GM12872 (cell line): ENCODE measurements around the gene SEMA4A.
A peak's percentile ranks its signal among the peaks of the same experiment; 100 is the strongest.

Experiments
- TF ChIP-seq, protein P1 (sequence below): IDR thresholded peaks from 3 replicates; pipeline ENCODE4 v1.5.1; 2011; ENCODE audit warnings: low read depth, mild to moderate bottlenecking, low read length, moderate library complexity; ENCODE audit not compliant: insufficient read depth

SEMA4A gene

GRCh38 chr1:156117414-156118176, 35.8 kb upstream of the SEMA4A start:
- TF ChIP-seq, protein P1, sequence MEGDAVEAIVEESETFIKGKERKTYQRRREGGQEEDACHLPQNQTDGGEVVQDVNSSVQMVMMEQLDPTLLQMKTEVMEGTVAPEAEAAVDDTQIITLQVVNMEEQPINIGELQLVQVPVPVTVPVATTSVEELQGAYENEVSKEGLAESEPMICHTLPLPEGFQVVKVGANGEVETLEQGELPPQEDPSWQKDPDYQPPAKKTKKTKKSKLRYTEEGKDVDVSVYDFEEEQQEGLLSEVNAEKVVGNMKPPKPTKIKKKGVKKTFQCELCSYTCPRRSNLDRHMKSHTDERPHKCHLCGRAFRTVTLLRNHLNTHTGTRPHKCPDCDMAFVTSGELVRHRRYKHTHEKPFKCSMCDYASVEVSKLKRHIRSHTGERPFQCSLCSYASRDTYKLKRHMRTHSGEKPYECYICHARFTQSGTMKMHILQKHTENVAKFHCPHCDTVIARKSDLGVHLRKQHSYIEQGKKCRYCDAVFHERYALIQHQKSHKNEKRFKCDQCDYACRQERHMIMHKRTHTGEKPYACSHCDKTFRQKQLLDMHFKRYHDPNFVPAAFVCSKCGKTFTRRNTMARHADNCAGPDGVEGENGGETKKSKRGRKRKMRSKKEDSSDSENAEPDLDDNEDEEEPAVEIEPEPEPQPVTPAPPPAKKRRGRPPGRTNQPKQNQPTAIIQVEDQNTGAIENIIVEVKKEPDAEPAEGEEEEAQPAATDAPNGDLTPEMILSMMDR = no peak

GRCh38 chr1:156118177-156118868, 35.1 kb upstream of the SEMA4A start:
- TF ChIP-seq, protein P1 = no peak

DNA sequence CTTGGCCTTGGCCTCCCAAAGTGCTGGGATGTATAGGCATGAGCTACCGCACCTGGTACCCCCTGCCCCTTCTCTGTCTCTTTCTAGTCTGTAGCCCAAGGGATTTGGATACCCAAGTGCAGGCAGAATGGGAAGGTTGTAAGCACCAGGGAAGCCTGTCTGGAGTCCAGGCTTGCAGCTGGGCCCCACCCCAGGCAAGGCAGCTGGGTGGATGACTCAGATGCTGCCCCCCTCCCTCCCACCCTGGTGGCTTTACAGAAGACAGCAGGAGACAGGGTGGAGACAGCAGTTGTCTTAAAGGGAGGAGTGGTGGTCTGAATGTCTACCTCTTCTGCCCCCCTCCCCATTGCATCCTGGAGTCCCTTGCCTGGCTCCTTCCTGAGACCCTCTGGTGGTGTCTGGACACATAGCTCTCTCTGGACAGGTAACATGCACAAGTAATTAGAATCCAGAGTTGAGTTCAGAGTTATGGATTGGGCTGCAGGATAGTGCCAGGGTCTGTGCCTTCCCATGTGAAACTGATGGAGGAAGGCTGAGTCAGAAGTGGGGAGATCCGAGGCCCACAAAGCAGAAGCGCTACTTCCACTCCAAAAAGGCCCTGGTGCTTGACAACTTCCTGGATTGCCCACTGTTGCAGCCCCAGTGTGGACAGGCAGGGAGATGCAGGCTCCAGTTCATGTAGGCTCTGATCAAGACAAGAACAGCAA, 33.7 kb upstream of the SEMA4A start:
- TF ChIP-seq, protein P1 = peak; percentile 24; the same call in 1 of the 3 replicates

- TF ChIP-seq, protein P1 = no peak
Observed at GRCh38 chr1:156120318-156120717, 33.1 kb upstream of the SEMA4A start.

GRCh38 chr1:156121457-156121856, 31.9 kb upstream of the SEMA4A start:
- TF ChIP-seq, protein P1 = no peak

- TF ChIP-seq, protein P1 = no peak
Observed at GRCh38 chr1:156122086-156122485, 31.3 kb upstream of the SEMA4A start.

DNA sequence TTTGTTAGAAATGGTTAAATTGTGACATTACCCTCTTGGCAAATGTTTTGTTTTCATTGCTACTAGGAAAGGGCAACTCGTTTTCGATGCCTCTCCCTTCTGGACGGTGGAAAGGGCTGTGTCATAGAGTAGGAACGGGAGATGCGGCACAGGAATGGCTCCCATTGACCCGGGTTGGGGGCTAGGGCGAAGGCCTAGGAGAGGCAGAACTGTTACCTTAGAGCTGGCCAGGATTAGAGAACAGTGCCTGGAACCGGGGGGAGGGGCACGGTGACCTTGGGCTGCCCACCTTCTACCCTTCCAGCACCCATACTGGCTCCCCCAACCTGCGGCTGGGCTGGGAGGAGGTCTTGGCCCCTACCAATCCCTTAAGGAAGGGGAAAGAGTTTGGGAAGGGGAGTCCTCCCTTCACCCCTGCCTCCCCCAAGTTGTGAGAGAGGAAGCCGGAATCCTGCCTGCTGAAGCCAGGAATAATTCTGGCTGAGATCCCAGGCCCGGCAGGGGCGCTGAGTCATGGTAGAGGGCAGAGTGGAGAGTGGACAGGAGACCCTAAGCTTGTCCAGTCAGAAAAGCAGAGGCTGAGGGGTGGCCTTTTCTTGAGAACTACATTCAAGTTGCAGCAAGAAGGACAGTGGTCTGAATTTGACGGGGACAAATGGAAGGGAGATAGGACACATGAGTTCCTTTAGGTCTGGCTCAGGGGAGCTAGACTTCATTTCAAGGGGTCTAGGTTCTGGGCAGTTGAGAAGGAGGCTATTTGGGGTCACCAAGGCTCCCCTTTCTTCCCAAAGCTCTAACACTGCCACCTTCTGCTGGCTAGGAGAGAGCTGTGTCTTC, 30.6 kb upstream of the SEMA4A start:
- TF ChIP-seq, protein P1 = no peak
